ENCODE data around the gene JAKMIP2. TPM values are rescaled to one million over a fixed set of nuclear protein-coding genes. Genes with fewer than 3 reads are reported as not detected.
"Not testable (repeated sequence)": the region's sequence is repeated elsewhere in the genome, so short reads cannot be mapped to it uniquely, and the experiment has no call there.

The JAKMIP2 gene
- total and polyA plus RNA-seq, 4 donors = 0.93 to 3.8 (median 2.1) TPM

DNA sequence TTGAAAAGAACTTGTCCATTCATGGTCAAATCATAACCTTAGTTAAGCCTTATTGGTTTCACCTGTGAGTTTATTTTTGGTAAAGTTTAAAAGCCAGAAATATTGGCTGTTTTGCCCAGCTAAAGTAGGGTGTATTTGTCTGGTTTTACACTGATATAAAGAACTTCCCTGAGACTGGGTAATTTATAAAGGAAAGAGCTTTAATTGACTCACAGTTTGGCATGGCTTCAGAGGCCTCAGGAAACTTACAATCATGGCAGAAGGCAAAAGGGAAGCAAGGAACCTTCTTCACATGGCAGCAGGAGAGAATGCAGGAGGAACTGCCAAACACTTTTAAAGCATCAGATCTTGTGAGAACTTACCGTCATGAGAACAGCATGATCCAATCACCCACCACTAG is 55.3 kb downstream of the JAKMIP2 start:
- Histone ChIP-seq H3K27ac (ENCODE audit: low read depth in 1 of 2, low read length in 1 of 2) (no peak overlapping the region), H3K27me3 (ENCODE audit: control insufficient read depth in 3 of 3, insufficient read depth in 3 of 3, low read length in 2 of 3) (no peaks in the 10 kb centered on the region), H3K9me3 (ENCODE audit: control insufficient read depth in 4 of 4, insufficient read depth in 3 of 4, low read length in 3 of 4) (no peaks in the 10 kb centered on the region), H3K4me3 (no peak overlapping the region), H3K4me1 (ENCODE audit: control insufficient read depth in 5 of 5, insufficient read depth in 5 of 5, low read length in 5 of 5) (peaks cover 0 to 9% (median 0%) of the 10 kb centered on the region in 5 donors), H3K36me3 (ENCODE audit: control insufficient read depth in 4 of 4, insufficient read depth in 4 of 4, low read length in 4 of 4) (no peaks in the 10 kb centered on the region), H3K9ac (ENCODE audit: insufficient read depth in 1 of 2, low read length in 2 of 2) (no peak overlapping the region)
- no peak for TF ChIP-seq CTCF (IDR thresholded peaks at IDR 0.05; ENCODE audit: control extremely low read depth, extremely low read depth)
- ATAC-seq (ENCODE audit: insufficient read depth, low FRiP score) (no peak), DNase-seq (no peak)
- WGBS, 2 donors = 81 to 88% methylated on average over 1 of the region's 1 CpG

- H3K9ac ChIP-seq (ENCODE audit: insufficient read depth in 1 of 2, low read length in 2 of 2); ATAC-seq (ENCODE audit: insufficient read depth, low FRiP score); H3K27me3 ChIP-seq (ENCODE audit: control insufficient read depth in 3 of 3, insufficient read depth in 3 of 3, low read length in 2 of 3); DNase-seq; H3K9me3 ChIP-seq (ENCODE audit: control insufficient read depth in 4 of 4, insufficient read depth in 3 of 4, low read length in 3 of 4); H3K4me1 ChIP-seq (ENCODE audit: control insufficient read depth in 5 of 5, insufficient read depth in 5 of 5, low read length in 5 of 5); H3K27ac ChIP-seq (ENCODE audit: low read depth in 1 of 2, low read length in 1 of 2); H3K36me3 ChIP-seq (ENCODE audit: control insufficient read depth in 4 of 4, insufficient read depth in 4 of 4, low read length in 4 of 4); H3K4me3 ChIP-seq: not testable (repeated sequence)
- WGBS, 2 donors = 90 to 91% methylated on average over 20 to 31 of the region's 38 CpGs
Measured at GRCh38 chr5:147721191-147721960, 61.2 kb downstream of the JAKMIP2 start.

DNA sequence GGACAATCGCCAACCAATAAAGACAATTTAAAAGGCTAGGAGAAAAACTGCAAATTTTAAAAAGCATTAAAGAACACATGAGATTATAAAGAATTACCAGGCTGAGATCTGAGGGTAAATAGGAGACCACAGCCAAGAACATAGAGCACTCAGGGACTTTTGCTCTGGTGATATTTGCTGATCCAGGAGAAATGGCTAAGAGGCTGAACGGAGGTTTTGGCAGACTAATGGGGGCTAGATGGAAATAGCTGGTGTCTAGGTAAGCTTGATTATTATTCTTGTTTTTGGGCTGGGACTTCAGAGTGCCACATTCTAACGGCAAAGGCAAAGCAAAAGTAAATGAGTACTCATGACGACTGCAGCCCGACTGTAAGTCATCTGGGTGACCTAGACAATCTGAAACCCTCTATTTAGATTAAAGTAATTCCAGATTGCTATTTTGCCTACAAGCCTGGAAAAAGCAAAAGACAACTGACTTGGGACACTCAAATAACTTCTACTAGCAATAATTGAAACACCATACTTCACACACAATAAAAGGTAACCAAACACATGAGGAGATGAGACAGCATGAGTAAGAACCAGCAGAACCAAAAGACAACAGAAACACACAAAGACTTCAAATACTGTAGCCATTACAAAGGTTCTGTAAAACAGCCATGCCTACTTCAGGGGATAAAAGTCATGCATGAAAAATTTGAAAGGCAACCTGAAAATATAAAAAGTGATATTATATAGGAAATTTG is 68.8 kb downstream of the JAKMIP2 start:
- DNase-seq (no peak), ATAC-seq (ENCODE audit: insufficient read depth, low FRiP score) (no peak)
- 85 to 90% methylated on average over 5 of the region's 5 CpGs for WGBS, 2 donors
- TF ChIP-seq CTCF (IDR thresholded peaks at IDR 0.05; ENCODE audit: control extremely low read depth, extremely low read depth) = no peak
- H3K27ac ChIP-seq (ENCODE audit: low read depth in 1 of 2, low read length in 1 of 2) = no peak overlapping the region
- H3K9me3 ChIP-seq (ENCODE audit: control insufficient read depth in 4 of 4, insufficient read depth in 3 of 4, low read length in 3 of 4) = no peaks in the 10 kb centered on the region
- no peaks in the 10 kb centered on the region for H3K36me3 ChIP-seq (ENCODE audit: control insufficient read depth in 4 of 4, insufficient read depth in 4 of 4, low read length in 4 of 4)
- H3K27me3 ChIP-seq (ENCODE audit: control insufficient read depth in 3 of 3, insufficient read depth in 3 of 3, low read length in 2 of 3) = no peaks in the 10 kb centered on the region
- H3K9ac ChIP-seq (ENCODE audit: insufficient read depth in 1 of 2, low read length in 2 of 2) = no peak overlapping the region
- no peak overlapping the region for H3K4me3 ChIP-seq
- H3K4me1 ChIP-seq (ENCODE audit: control insufficient read depth in 5 of 5, insufficient read depth in 5 of 5, low read length in 5 of 5) = no peaks in the 10 kb centered on the region

- no peak overlapping the region for H3K4me3 ChIP-seq
- no peaks in the 10 kb centered on the region for H3K9me3 ChIP-seq (ENCODE audit: control insufficient read depth in 4 of 4, insufficient read depth in 3 of 4, low read length in 3 of 4)
- H3K27ac ChIP-seq (ENCODE audit: low read depth in 1 of 2, low read length in 1 of 2) = no peak overlapping the region
- 24 to 47% methylated on average over 4 of the region's 4 CpGs for WGBS, 2 donors
- DNase-seq = no peak
- no peaks in the 10 kb centered on the region for H3K36me3 ChIP-seq (ENCODE audit: control insufficient read depth in 4 of 4, insufficient read depth in 4 of 4, low read length in 4 of 4)
- no peak overlapping the region for H3K9ac ChIP-seq (ENCODE audit: insufficient read depth in 1 of 2, low read length in 2 of 2)
- no peak for TF ChIP-seq CTCF (IDR thresholded peaks at IDR 0.05; ENCODE audit: control extremely low read depth, extremely low read depth)
- H3K4me1 ChIP-seq (ENCODE audit: control insufficient read depth in 5 of 5, insufficient read depth in 5 of 5, low read length in 5 of 5) = no peaks in the 10 kb centered on the region
- H3K27me3 ChIP-seq (ENCODE audit: control insufficient read depth in 3 of 3, insufficient read depth in 3 of 3, low read length in 2 of 3) = no peaks in the 10 kb centered on the region
- no peak for ATAC-seq (ENCODE audit: insufficient read depth, low FRiP score)
Measured at GRCh38 chr5:147712598-147712997, 69.9 kb downstream of the JAKMIP2 start.

All from lung (tissue), 12 donors.